Germinal center (tissue), 1 donor: ENCODE results near the gene QSOX2.
"Not testable (repeated sequence)": the region's sequence is repeated elsewhere in the genome, so short reads cannot be mapped to it uniquely, and the experiment has no call there.

Experiments
- DNase-seq: peaks from one replicate; pipeline ENCODE4 v3.0.0; 2012; ENCODE audit warnings: mixed read lengths, low spot score

The QSOX2 gene

GRCh38 chr9:136236471-136237410 lies 8.9 kb downstream of the QSOX2 start:
- DNase-seq = not testable (repeated sequence)

DNA sequence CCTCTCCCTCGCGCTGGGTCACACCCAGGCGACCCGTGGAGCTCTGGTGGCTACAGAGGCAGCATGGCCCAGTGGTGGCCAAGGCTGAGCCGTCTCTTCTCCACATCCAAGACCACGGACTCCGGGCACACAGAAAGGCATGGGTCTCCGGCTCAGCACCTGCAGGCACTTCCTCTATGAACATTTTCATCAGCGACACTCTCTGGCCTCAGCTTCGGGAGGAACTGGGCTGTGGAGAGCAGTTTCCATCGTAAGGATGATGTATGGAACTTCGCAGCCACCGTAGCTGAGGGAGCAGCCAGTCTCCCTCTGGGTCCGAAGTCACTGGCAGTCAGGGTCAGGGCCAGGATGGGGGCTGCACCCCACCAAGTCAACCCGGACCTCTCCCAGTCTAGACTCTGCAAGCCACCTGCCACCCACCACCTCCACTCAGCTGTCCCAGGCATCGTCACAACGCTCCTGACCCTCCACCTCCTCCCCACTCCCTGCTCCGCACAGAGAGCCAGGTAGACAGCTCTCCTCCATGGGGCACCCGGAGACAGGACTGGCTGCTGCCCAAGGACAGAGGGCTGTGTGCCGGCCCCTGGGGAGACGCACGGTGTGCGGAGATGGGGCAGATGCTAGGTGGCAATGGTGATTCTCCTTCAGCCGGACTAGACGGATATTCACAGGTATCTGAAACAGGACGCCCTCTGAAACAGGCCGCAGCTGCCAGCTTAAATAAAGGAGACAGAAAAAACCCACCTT lies 9.7 kb downstream of the QSOX2 start:
- no peak for DNase-seq

- no peak for DNase-seq
Observed at GRCh38 chr9:136235171-136235570, 10.4 kb downstream of the QSOX2 start.

DNA sequence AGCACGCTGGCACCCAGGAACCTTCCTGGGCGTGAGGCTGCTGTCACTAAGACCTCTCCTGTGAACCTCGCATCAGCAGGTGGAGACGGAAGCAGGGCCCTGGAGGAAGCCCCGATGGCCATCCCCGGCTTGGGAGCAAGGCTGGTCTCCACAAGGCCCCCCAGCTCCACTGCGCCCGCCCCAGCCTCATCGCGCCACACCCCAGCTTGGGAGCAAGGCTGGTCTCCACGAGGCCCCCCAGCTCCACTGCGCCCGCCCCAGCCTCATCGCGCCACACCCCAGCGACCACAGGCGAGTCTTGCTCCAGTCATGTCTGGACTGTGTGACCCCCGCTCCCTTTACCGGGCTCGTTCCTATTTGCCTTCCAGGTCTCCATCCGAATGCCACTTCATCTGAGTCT lies 11.0 kb downstream of the QSOX2 start:
- DNase-seq = no peak

DNA sequence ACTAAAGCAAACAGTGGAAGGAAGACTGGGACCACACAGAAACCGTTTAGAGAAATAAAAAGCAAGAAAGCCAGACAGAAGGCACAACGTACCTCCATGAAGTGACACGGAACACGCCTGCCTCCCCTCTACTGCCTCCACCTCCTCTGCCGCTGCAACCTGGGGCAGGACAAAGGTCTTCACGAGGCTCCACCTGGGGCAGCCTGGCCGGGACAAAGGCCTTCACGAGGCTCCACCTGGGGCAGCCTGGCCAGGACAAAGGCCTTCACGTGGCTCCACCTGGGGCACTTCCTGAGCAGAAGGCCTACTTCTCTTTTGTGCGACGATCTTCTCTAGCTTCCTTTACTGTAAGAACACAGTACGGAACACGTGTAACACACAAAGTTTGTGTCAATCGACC lies 11.7 kb downstream of the QSOX2 start:
- DNase-seq = no peak

- DNase-seq = no peak
Observed at GRCh38 chr9:136233411-136233810, 12.2 kb downstream of the QSOX2 start.

GRCh38 chr9:136232969-136233368 lies 12.6 kb downstream of the QSOX2 start:
- DNase-seq = no peak

DNA sequence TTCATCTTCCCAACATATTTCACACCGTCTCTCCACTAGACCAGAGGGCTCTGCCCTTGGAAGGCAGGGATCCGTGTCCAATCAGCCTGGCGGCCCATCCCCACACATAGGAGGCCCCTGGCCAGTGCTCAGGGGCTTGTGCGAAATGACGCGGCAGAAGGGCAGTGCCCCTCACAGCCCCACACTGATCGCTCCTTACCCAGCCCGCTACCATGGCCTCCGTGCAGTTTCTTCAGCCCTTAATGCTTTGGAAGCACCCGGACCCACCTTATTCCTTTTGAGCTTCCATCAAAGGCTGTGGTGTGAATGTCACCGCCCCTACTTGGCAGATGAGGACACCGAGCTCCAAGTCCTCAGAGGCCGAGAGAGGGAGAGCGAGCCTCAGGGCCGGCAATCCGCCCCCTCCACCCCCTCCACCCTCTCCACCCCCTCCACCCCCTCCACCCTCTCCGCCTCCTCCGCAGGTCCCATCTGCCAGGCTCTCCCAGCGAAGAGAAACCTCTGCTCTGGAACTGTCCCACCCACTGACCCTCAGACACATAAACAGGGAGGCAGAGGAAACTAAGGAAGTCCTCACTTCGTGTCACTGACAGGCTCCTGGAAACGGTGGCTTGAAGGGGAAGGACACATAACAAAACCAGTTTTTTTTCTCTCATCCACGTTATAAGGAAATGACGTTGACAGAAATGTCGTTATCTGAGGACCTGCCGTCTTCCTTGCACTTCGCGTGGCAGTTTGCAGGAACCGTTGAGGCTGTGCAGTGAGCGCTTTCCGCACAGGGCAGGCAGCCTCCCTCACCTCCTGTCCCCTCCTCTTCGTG lies 13.9 kb downstream of the QSOX2 start:
- no peak for DNase-seq

GRCh38 chr9:136230773-136231172 lies 14.8 kb downstream of the QSOX2 start:
- no peak for DNase-seq

GRCh38 chr9:136230365-136230764 lies 15.2 kb downstream of the QSOX2 start:
- no peak for DNase-seq

DNA sequence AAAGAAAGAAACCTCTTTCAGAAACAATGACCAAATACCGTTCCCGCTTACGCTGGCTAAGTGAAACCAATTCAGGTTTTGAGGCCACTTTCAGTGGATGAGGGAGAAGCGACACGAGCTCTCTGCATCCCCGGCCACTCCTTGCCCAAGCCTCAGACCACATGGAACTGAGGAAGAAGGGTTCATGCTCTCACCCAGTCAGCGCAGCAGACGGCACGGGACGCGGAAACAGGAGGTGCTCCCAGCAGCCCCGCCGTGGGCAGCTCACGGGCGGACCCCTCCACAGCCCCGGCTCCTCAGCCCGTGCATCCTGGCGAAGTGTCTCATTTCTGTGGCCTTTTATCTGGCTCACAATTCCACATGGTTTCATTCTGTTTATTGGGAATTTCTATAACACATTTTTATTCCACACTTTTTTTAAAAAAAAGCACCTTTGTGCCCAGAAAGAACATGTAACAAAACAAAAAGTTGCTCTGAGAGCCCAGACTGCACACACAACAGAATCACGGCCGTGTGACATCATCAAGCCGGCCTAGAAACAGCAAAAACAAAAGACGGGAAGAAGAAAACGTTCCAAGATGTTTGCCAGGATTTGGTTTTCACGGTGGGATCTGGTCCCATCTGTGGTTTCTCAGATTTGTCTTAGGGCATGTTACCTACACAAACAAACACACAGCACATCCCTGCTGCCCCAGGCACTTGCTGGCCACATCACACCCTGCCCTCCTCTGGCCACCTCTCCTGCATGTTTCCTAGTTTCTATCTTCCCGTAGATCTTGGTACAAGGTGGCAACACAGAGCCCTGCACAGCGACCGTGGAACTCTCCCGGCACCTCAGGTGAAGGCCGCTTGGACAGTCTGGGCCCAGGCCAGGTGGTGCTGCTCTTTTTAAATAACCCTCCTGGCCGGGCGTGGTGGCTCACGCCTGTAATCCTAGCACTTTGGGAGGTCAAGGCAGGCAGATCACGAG lies 16.2 kb downstream of the QSOX2 start:
- no peak for DNase-seq

DNA sequence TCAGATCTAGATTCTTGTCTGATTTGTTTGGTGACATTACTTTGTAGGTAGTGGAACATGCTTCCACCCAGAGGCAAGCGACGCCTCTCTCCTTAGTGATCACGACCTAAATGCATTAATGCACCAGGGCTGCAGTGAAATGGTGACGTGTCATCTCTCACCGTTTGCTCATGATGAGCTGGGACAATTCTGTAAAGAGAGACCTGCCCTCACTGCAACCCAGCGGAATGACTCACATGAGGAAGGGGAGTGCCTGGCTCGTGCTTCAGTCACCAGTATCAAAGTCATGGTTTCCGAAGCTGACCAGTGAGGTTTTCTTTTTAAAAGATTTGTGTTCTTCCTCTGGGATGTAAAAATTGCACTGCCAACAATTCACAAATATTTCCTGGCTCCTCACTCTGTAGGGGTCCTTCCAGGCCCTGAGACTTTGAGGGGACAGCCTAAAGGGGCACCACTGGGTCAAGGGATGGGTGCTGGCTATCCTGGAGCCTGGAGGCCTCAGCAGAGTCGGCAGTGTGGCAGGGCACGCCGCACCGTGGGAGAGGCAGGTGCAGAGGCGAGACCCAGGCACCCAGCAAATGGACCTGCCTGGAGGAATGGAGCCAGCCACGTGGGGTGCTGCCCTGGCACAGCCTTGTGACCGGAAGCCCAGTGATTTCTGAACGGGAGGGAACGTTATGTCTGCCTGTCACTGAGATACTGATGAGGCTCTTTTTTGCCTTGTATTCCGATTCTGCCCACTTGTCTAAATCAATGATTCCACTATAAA lies 17.3 kb downstream of the QSOX2 start:
- no peak for DNase-seq

GRCh38 chr9:136226680-136227407 lies 18.8 kb downstream of the QSOX2 start:
- DNase-seq = no peak

GRCh38 chr9:136225748-136226679 lies 19.6 kb downstream of the QSOX2 start:
- DNase-seq = peak; percentile 91

GRCh38 chr9:136225366-136225747 lies 20.3 kb downstream of the QSOX2 start:
- peak; percentile 84 for DNase-seq

- no peak for DNase-seq
Observed at GRCh38 chr9:136223871-136224640, 21.6 kb downstream of the QSOX2 start.

DNA sequence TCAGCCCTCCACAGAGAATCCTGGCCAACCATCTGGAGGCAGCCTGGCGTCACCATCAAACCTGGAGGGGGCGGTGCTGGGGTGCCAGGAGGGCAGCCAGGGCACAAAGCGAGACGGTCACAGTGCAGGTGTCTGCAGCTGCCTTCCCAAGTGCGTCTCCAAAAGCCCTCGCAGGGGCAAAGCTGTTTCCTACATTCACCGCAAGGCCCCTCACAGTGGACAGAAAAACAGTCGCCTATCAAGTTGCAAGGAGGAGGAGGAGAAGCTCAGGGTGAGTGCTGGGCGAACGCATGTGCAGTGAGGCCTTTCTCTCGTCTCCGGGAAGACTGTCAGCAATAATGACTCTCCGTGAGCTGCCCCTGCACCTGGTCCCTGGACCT lies 22.7 kb downstream of the QSOX2 start:
- no peak for DNase-seq
